22Rv1 (cell line): ENCODE measurements around the gene MTG1.

Experiments
- H3K27ac ChIP-seq: fragments of 450-650 bp; 2 replicates; pipeline ENCODE4 v1.5.1; 2017
- CTCF ChIP-seq: fragments of 450-650 bp; IDR thresholded peaks from 2 replicates; pipeline ENCODE4 v1.5.1; 2017; ENCODE audit warnings: mild to moderate bottlenecking
- ZFX ChIP-seq: fragments of 450-650 bp; IDR thresholded peaks from 2 replicates; pipeline ENCODE4 v1.6.1; 2017; ENCODE audit warnings: antibody characterized with exemption, borderline replicate concordance

MTG1 gene

DNA sequence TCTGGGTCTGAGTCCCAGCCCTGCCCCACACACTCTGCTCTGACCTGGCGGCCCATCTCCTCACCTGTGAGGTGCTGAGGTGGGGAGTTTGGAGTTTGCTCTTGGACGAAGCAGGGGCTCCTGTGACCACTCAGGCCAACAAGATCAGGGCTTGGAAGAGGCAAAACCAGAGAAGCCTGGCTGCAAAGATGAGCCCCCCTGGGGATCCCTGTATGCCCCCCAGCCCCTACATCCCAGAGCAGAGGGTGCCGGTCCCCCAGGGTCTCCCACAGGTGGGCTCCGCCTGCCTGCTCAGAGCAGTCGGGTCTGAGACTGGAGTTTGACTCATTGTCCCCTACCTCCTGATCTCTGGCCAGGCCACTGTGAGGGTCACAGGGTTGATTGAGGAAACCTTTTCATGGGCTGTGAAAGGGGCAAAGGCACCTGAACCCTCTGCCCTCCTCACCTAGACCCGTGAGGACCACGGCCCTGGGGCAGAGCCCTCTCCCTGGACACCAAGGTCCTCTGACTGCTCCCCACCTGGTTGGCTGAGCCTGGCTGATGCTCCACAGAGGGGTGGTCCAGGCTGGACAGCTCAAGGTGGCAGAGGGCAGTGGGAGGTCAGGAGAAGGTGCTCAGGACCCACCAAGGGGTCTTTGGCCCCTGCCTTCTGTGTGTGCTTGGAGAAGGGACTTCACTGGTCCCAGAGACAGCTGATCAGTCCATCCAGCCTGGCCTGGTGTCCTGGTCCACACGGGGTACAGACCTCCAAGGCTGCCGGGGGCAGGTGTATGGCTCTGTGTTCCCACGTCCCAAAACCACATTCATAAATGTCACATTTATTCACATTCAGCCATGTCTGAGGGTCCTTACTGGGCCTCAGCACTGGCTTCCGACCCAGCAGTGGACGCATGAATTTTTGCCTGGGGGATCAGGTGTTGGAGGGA is 50.6 kb downstream of the MTG1 start:
- H3K27ac ChIP-seq = no peak overlapping the region
- TF ChIP-seq CTCF (no peak), ZFX (no peak)

GRCh38 chr10:133445268-133445732 is 51.3 kb downstream of the MTG1 start:
- TF ChIP-seq CTCF (no peak), ZFX (no peak)
- no peak overlapping the region for H3K27ac ChIP-seq

- TF ChIP-seq CTCF (no peak), ZFX (no peak)
- H3K27ac ChIP-seq = no peak overlapping the region
Measured at GRCh38 chr10:133445751-133446708, 52.1 kb downstream of the MTG1 start.

DNA sequence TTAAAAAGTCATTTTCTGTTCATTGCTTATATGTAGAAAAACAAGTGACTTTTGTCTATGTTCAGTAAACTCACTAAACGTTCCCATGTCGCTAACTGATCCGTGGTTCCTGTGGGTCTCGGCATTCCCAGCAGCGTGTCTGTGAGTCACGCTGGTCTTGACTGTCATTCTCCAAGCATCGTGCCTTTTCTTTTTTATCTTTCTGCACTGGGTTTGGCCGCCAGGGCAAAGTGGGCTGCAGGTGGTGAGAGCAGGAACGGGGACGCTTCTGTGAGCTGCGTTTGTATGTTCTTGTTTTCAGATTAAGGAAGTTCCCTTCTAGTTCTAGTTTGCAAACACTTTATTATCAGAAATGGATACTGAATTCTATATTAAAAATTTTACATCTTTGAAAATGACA is 53.0 kb downstream of the MTG1 start:
- TF ChIP-seq ZFX (no peak), CTCF (no peak)
- no peak overlapping the region for H3K27ac ChIP-seq

- TF ChIP-seq ZFX (no peak), CTCF (no peak)
- H3K27ac ChIP-seq = no peak overlapping the region
Measured at GRCh38 chr10:133448120-133448519, 54.2 kb downstream of the MTG1 start.

DNA sequence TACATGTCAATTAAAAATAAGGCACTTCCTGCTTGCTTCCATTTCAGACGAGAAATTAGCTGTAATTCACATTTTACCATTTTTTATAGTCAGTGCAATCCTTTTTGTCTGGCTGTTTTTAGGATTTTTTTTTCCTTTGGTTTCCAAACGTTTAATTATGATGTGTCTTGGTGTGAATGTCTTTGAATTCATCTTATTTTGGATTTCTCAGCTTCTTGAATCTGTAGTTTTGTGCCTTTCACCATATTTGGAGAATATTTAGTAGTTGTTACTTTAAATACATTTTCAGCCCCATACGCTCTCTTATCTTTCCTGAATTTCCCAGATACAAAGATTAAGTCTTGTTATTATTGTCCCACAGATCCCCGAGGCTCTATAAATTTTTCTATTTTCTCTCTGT is 57.4 kb downstream of the MTG1 start:
- TF ChIP-seq CTCF (no peak), ZFX (no peak)
- H3K27ac ChIP-seq = no peak overlapping the region
